Measurements from ENCODE around the gene ARHGAP20.

The ARHGAP20 gene

GRCh38 chr11:110755941-110756340 lies 43.7 kb upstream of the ARHGAP20 start:
- no peak overlapping the region for H3K4me3 ChIP-seq (ENCODE audit: low read depth, low read length)
- TF ChIP-seq CTCF (conservative IDR thresholded peaks at IDR 0.05; ENCODE audit: low read depth, low read length): no peak
- DNase-seq (ENCODE audit: low read depth): no peak

GRCh38 chr11:110752890-110753289 lies 40.7 kb upstream of the ARHGAP20 start:
- no peak overlapping the region for H3K4me3 ChIP-seq (ENCODE audit: low read depth, low read length)
- TF ChIP-seq CTCF (conservative IDR thresholded peaks at IDR 0.05; ENCODE audit: low read depth, low read length): no peak
- DNase-seq (ENCODE audit: low read depth): no peak

GRCh38 chr11:110750100-110750499 lies 37.9 kb upstream of the ARHGAP20 start:
- no peak for DNase-seq (ENCODE audit: low read depth)

GRCh38 chr11:110747531-110747930 lies 35.3 kb upstream of the ARHGAP20 start:
- TF ChIP-seq CTCF (conservative IDR thresholded peaks at IDR 0.05; ENCODE audit: low read depth, low read length): no peak
- DNase-seq (ENCODE audit: low read depth): peak; percentile 37
- no peak overlapping the region for H3K4me3 ChIP-seq (ENCODE audit: low read depth, low read length)

More at GRCh38 chr11:110750100-110750499, 37.9 kb upstream of the ARHGAP20 start:
- H3K4me3 ChIP-seq (ENCODE audit: low read depth, low read length): no peak overlapping the region
- no peak for TF ChIP-seq CTCF (conservative IDR thresholded peaks at IDR 0.05; ENCODE audit: low read depth, low read length)

GRCh38 chr11:110738641-110739040 lies 26.4 kb upstream of the ARHGAP20 start:
- DNase-seq (ENCODE audit: low read depth): no peak
- H3K4me3 ChIP-seq (ENCODE audit: low read depth, low read length): no peak overlapping the region
- TF ChIP-seq CTCF (conservative IDR thresholded peaks at IDR 0.05; ENCODE audit: low read depth, low read length): no peak

GRCh38 chr11:110737593-110737992 lies 25.4 kb upstream of the ARHGAP20 start:
- no peak for TF ChIP-seq CTCF (conservative IDR thresholded peaks at IDR 0.05; ENCODE audit: low read depth, low read length)
- DNase-seq (ENCODE audit: low read depth): no peak
- no peak overlapping the region for H3K4me3 ChIP-seq (ENCODE audit: low read depth, low read length)

- no peak for DNase-seq (ENCODE audit: low read depth)
- no peak for TF ChIP-seq CTCF (conservative IDR thresholded peaks at IDR 0.05; ENCODE audit: low read depth, low read length)
- no peak overlapping the region for H3K4me3 ChIP-seq (ENCODE audit: low read depth, low read length)
Measured at GRCh38 chr11:110736171-110736553, 23.9 kb upstream of the ARHGAP20 start.
